ENCODE measurements around the gene TBRG1.

Gene TBRG1

GRCh38 chr11:124618863-124619262 lies 3.8 kb upstream of the TBRG1 start:
- DNase-seq, result no peak

DNA sequence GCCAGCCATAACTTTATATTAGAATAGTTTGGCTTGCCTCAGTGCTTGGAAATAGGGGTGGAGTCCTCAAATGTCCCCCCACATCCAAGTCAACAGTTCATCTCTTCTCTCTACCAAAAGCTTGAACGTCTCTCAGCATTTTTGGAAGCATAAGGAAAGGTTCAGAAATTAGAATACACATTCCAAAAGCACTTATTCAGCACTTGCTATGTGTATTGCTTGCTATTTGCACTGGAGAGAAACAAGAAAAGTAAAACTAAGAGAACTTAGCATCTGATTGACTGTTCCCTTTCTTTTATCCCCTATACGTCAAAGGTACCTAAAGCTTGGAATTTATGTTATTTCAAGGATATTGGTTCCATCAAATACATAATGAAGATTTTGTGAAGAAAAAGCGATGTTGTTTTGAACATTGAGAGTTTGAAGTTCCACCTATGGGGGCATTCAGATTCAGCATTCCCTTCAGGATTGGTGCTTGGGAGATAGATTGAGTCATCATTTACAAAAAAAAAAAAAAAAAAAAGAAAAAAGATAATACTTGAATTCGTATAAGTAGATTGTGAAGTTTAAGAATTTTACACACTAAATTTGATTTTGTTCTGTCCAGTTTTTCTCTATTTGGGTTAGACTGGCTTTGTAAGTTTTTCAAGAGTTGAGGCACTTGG lies 1.3 kb downstream of the TBRG1 start:
- DNase-seq, result no peak

DNA sequence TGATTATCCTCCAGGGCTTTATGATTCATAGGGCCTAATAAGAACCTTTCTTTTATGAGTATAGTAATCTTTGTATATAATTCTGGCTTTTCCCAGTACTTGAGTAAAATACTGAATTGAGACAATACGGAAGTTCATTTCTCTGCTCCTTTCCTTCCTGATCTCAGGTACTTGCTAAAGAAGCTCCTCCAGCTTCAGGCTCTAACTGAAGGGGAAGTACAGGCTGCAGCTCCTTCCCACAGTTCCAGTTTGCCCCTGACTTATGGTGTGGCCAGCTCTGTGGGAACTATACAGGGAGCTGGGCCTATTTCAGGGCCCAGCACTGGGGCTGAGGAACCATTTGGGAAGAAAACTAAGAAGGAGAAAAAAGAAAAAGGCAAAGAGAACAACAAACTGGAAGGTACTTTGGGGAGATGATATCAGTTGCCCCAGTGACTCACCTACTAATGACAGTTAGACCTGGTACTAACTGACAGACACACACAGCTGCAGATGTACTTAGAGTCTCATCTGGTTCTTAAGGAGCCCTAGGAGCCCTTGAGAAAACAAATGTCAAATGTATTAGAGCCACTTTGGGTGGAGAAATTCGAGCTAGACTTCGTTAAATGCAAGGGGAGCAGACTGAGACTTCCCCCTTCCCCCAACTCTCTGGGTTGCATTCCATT lies 3.0 kb downstream of the TBRG1 start:
- DNase-seq, result no peak

DNA sequence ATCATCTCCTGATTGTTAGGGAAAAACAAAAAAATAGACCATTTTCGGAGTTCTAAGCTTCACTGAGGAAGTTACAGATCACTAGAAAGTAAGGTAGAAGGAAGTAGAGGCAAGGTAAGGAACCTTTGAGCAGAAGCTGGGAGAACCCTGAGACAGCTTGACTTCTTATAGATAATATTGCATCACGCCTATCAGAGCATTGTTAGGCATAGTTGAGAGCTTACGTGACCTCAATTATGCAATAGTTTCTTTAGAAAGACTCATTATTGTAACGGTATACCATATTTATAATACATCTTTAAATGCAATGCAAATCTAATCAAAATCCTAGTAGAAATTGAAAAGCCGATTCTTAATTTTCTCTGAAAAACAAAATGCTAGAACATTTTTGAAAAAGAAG lies 4.9 kb downstream of the TBRG1 start:
- DNase-seq, result no peak

GRCh38 chr11:124629961-124630360 lies 7.3 kb downstream of the TBRG1 start:
- DNase-seq, result no peak

- no peak for DNase-seq
These were observed 10.7 kb downstream of the TBRG1 start for GRCh38 chr11:124633355-124633754.

GRCh38 chr11:124635932-124636331 lies 13.3 kb downstream of the TBRG1 start:
- no peak for DNase-seq

GRCh38 chr11:124638500-124638899 lies 15.8 kb downstream of the TBRG1 start:
- no peak for DNase-seq

- no peak for DNase-seq
These were observed 16.5 kb downstream of the TBRG1 start for GRCh38 chr11:124639186-124639585.

GRCh38 chr11:124640666-124641065 lies 18.0 kb downstream of the TBRG1 start:
- DNase-seq, result no peak

DNA sequence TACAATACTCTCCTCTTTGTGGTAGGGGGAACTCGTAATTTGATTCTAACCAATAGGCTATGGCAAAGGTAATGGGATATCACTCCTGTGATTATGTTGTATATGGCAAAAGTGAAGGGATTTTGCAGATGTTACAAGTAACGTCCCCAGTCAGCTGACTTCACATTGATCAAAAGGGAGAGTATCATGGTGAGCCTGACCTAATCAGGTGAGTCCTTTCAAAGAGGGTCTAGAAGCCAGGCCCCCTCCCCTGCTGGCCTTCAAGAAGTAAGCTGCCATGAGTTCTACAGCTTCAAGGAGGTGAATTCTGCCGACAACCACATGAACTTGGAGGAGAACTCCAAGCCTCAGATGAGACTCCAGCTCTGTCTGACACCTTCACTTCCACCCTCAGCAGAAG lies 20.0 kb downstream of the TBRG1 start:
- DNase-seq, result no peak

GRCh38 chr11:124643042-124643604 lies 20.5 kb downstream of the TBRG1 start:
- no peak for DNase-seq

- DNase-seq, result no peak
These were observed 21.2 kb downstream of the TBRG1 start for GRCh38 chr11:124643605-124644425.

DNA sequence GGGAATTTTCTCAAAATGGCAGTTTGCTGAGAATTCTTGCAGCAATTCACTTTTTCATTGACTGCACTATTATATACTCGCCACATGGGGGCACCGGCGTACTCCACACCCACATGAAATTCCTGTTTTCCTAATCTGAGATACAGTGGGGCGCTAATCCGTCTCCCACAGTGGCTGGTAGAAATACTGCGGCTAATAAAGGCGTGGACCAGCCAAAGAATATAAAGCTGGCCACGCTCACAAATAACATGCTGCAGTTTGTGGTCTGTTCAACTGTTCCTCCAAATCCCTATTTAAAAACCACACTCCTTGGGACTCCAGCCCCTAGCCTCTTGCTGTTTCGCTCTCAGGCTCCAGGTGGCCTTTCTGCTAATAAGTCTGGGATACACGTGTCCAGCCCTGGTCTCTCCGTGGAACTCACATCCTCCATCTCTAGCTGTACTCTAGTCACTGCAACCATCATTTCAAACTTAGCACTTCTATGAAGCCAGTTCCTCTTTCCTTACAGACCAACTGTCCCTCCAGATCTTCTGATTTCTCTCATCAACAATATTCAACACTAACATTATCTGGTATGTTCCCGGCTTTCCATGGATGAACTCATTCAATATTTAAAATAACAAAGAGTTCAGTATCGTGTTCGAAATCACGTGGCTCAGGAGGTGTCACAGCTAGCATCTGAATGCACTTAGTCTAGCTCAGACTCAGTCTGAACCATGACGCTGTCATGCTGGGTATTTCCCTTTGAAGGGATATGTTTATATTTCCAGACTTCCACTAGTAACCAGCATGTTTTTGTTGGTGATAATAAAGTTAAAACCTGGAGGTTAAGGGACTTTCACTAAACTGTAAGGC lies 22.0 kb downstream of the TBRG1 start:
- DNase-seq, result peak; percentile 13

DNA sequence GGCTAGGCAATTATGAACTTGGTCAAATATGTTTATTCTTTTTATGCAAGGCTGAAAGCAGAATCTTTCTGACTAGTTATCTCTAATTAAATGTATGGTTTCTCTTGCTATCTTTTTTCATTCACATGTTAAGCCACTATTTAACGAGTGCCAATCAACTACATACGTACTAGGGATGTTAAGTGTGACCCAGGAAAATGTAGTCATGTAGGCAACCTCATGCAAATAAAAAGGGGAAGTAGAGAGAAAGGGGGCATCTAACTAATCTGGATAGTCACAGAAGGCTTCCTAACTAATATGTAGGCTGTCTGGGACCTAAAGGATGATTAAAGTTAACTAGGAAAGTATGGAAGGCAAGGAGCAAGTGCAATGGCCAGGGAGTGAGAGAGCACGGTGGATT lies 23.5 kb downstream of the TBRG1 start:
- no peak for DNase-seq

DNA sequence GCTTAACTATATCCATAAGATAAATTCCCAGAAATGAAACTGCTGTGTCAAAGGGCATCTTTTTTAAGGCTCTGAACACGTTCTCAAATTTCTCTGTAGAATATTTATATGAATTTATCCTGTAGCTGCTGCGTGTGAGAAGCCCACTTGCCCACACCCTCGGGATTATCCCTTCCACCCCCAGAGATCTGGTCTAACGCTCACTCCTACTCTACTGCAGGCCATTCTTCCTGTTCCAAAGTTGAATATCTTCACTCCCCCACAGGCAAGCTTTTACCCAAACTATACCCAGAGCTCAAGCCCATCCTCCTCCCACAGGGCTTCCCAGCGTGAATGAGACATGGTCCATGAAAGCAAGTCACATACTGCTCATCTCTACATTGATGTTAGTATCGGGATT lies 25.9 kb downstream of the TBRG1 start:
- no peak for DNase-seq

- no peak for DNase-seq
These were observed 34.3 kb downstream of the TBRG1 start for GRCh38 chr11:124656774-124657630.

DNA sequence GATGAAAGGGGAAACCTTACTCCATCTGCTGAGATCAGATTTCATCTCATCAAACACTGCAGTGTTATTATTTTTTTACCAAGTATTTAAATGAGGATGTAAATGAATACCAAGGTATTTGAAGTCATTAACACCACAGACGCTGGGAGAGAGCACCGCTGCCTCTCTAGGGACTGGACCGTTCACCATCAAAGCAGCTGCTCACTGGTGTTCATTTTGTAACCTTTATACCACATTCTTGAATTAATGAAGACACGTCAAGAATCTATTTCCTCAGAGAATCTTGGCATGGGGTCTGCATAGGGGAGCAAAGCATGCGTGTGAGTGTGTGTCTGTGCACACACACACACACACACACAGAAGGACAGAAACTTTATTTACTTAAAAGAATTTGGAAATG lies 35.2 kb downstream of the TBRG1 start:
- no peak for DNase-seq

GRCh38 chr11:124658501-124658900 lies 35.8 kb downstream of the TBRG1 start:
- DNase-seq, result no peak

DNA sequence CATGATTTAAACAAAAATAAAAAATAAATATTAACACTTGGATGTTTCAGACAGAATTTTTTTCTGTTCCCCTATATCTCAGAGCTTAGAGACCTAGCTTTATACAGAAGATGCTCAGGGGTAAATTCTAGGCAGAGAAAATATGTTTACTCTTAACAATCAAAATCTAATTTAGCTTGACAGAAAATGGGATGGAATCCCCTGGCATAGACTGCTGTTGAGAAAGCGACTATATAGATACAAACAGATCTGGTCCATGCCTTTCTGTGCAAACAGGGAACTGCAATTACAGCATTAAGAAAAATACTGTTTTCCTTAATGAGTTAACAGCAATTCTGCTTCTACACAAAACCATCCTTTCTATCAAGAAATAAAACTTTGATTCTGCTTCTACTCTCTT lies 36.3 kb downstream of the TBRG1 start:
- DNase-seq, result no peak

DNA sequence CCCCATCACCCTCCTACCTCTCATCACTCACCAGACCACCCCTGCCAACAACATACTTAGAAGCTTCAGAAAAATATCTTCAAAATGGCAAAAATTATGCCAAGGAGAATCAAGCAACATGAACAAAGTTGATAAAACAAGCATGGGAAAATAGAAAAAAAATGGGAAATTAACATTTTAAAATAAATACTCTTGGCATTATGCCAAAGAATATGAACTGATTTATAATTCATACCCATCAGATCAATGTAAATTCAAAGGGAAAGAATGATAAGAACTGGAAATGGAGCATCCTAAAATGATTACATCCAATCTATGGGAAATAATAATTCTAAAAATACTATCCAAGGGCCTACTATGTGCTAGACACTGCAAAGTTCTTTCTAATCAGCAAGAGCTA lies 38.9 kb downstream of the TBRG1 start:
- DNase-seq, result no peak

DNA sequence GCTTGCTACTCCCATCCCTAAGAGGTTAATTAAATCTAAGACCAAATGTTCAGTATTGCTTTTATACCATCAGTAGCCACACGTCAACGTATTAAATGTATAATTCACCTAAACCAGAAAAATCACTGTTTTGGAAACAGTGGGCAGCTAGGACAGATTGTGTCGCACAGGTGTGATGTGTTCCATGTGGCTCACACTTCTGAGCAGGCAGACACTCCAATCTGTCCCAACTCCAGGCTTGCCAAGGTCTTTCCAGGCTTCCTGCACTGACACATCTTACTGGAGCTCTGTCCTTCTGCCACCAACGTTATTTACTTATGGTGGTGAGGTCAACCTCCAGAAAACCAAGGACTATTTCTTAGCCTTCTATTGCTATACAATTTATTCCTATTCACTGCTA lies 39.4 kb downstream of the TBRG1 start:
- DNase-seq, result no peak

All from activated CD4-positive, alpha-beta T cell treated with anti-CD3 and anti-CD28 coated beads, Interleukin-2, amount 50 U/mL, for 1 hour (primary cell).